HG02885 (cell line): ENCODE measurements around the gene ABL2.
"Not testable (repeated sequence)": the region's sequence is repeated elsewhere in the genome, so short reads cannot be mapped to it uniquely, and the experiment has no call there.

Experiments
- ATAC-seq: cut with Tn5 transposase; IDR thresholded peaks from one replicate; pipeline ENCODE4 v1.9.1; 2021; ENCODE audit warnings: mild to moderate bottlenecking; ENCODE audit not compliant: unreplicated experiment, poor library complexity

The ABL2 gene

DNA sequence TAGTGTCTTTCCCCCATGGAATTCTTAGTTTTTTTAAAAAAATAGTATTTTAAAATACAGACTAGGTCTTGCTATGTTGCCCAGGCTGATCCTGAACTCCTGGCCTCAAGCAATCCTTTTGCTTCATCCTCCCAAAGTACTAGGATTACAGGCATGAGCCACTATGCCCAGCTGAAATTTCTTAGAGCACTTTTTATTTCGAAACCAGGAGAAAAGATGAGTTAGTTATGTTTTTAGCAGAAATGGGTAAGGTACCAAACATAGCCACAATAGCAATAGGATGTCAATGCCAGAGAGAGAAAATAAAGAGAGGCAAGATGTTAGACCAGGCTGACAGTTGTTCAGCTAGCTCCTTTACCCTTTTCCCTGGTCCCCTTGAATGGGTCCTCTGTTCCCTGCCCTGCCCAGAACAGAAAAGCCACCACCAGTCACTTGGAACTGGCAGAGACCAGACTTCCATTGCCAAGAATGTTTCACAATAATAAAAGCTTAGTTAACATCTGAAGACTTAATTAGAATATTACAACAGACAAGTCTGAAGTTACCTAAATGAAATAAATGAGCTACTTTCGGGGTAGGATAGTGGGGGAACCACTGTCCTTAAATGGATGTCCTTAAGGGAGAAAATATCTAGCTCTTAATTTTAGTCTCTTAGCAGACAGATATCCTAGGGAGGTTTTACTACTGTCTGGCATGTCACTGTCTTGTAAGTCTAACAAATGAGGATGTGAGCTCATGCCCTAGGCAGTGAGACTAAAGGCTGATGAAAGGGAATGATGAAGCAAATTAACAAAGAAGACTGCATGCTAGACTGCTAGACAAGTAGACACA lies 54.3 kb downstream of the ABL2 start:
- no peak for ATAC-seq

GRCh38 chr1:179170468-179170770 lies 59.1 kb downstream of the ABL2 start:
- not testable (repeated sequence) for ATAC-seq

DNA sequence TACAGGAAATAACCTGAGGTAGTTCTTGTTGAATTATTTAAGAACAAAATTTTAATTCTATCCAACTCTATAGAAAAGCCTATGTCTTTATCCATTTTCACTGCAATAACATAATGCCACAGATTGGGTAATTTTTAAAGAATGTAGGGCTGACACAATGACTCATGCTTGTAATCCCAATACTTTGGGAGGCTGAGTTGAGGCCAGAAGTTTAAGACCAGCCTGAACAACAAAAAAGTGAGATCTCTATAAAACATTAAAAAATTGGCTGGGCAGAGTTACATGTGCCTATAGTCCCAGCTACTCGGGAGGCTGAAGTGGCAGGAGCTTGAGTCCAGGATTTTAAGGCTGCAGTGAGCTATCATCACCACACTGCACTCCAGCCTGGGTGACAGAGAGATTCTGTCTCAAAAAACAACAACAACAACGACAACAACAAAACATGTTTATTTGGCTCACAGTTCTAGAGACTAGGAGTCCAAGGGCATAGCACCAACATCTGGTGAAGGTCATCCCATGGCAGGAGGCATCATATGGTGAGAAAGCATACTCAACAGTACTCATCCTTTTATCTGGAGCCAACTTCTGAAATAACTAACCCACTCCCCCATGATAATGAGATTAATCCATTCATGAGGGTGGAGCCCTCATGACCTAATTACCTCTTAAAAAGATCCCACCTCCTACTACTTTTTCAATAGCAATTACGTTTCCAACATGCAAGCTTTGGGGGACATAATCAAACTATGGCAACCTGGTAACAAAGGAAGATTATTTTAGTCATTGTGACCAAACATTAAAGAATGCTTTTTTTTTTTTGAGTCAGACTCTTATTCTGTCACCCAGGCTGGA lies 59.6 kb downstream of the ABL2 start:
- no peak for ATAC-seq

DNA sequence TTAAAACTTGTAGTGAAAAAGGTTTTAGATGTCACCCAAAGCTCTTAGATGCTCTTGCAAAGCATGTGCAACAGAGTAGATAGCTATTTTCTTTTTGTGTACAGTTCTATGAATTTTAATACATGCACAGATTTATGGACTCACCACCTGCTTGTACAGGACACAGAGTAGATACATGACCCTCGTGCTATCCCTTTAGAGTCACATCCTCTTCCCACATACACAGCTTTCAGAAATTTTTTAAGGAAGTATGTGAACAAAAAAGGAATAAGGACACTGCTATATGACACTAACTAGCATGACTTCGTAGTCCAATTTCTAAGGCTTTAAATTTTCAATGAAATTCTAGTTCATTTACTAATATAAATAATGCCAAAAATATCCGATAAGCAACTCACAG lies 60.9 kb downstream of the ABL2 start:
- ATAC-seq = no peak

- ATAC-seq = no peak
Observed at GRCh38 chr1:179167955-179168354, 61.5 kb downstream of the ABL2 start.

DNA sequence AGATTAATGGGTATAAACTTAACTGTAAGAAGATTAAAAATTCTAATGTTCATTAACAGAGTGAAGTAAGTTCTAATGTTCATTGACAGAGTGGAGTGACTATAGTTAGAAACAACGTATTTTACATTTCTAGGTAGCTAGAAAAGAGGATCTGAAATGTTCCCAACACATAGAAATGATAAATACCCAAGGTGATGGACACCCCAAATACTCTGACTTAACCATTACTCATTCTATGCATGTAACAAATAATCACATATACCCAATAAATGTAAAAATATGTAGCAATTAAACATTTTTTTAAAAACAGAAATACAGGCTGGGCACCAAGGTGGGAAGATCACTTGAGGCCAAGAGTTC lies 62.1 kb downstream of the ABL2 start:
- ATAC-seq = peak; percentile 47

DNA sequence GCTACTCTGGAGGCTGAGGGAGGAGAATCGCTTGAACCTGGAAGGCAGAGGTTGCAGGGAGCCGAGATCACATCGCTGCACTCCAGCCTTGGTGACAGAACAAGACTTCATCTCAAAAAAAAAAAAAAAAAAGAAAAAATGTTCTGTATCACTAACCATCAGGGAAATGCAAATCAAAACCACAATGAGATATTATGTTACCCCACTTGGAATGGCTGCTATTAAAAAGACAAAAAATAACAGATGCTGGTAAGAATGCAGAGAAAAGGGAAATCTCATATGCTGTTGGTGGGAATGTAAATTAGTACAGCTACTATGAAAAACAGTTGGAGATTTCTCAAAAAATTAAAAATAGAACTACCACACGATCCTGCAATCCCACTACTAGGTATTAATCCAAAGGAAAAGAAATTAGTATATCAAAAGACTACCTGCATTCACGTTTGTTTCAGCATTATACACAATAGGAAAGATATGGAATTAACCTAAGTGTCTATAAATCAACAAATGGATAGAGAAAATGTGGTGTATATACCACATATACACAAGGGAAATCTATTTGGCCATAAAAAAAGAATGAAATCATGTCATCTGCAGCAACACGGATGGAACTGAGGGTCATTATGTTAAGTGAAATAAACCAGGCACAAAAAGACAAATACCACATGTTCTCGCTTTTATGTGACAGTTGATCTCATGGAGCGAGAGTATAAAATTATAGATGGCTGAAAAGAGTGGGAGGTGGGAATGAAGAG lies 62.6 kb downstream of the ABL2 start:
- no peak for ATAC-seq

- ATAC-seq = no peak
Observed at GRCh38 chr1:179164494-179164893, 65.0 kb downstream of the ABL2 start.

DNA sequence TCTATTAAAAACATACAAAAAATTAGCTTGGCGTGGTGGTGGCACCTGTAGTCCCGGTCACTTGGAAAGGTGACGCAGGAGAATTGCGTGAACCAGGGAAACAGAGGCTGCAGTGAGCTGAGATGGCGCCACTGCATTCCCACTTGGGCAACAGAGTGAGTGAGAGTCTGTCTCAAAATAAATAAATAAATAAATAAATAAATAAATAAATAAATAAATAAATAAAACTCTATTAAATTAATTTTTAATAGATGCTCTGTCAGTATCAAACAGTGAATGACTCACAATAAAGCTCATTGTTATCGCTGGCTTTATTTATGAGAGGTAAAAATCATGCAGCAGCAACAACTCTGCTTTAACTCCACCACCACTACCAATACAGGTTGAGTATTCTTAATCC lies 72.8 kb downstream of the ABL2 start:
- ATAC-seq = no peak

GRCh38 chr1:179156026-179156425 lies 73.5 kb downstream of the ABL2 start:
- ATAC-seq = no peak

DNA sequence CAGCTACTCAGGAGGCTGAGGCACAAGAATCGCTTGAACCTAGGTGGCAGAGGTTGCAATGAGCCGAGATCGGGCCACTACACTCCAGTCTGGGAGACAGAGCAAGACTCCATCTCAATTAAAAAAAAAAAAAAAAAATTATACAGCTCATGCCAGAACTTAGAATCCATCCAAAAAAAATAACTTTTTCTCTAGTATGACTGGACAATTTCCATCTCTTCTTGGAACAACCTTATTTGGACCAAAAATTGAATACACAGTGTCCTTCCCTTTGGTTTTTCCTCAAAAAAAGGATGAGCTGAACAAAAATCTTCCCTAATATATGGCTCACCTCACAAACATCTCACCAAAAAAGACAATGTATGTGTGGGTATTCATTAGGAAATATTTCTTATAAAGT lies 73.9 kb downstream of the ABL2 start:
- ATAC-seq = no peak

DNA sequence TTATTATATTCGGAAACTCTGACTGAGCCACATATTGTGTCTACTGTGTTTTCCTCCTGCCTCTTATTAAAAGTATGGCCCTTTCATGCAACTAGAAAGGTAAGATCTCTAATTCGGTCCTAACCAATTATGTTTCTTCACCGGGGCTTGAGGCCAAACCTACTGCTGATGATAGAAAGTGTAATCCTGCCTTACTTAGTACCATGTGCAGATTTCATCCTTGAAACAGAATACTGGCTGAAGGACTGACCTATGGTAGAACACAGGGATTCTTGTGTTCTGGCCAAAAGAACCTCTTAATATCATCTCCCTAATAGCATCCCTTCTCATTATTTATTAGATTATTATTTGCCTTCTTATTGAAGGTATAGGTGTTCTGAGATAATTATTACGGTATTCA lies 75.0 kb downstream of the ABL2 start:
- no peak for ATAC-seq

- no peak for ATAC-seq
Observed at GRCh38 chr1:179153217-179153616, 76.3 kb downstream of the ABL2 start.

DNA sequence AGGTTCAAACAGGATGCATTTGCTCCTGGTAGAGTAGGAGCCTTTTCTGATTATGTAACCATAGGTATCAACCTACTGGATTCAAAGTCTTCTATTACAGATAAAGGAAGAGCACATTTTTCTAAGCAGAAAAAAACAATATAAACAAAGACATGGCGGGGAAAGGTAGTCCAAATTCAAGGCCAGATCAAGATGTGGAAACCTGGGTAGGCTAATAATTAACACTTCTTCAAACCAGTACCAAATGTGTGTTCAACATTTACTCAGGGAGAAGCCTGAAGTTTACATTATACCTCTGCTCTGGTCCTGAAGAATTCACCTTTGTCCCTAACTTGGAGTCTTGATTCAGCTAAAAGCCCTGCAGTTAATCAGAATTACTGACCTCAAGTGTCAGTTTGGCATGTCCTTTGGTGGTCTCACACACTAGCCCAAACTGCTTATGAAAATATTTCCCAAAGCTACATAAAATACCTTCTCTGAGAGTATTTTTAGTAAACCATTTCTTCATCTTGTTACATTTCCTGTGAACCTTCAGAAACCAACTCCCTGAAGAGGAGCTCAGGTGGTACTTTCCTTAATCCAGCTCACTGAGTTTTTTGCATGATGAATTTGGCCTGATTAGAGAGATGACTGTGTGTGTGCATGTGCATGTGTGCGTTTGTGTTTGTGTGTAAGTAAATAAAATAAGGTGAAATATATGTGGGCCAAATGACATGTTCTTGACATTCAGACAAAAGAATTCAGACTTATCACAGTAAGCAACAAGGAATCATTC lies 77.4 kb downstream of the ABL2 start:
- no peak for ATAC-seq

GRCh38 chr1:179146911-179147310 lies 82.6 kb downstream of the ABL2 start:
- no peak for ATAC-seq

DNA sequence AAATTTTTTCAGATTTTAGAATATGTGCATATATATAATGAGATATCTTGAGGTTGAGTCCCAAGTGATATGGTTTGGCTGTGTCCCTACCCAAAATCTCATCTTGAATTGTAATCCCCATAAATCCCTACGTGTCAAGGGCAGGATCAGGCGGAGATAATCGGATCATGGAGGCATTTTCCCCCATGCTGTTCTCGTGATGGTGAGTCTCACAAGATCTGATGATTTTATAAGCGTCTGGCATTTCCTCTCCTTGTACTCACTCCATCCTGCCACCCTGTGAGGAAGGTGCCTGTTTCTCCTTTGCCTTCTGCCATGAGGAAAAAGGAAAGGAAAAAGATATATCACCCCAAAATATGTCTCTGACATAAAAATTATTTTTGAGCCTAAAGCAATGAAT lies 83.0 kb downstream of the ABL2 start:
- no peak for ATAC-seq

GRCh38 chr1:179145521-179145920 lies 84.0 kb downstream of the ABL2 start:
- ATAC-seq = no peak

GRCh38 chr1:179144626-179145025 lies 84.9 kb downstream of the ABL2 start:
- no peak for ATAC-seq

DNA sequence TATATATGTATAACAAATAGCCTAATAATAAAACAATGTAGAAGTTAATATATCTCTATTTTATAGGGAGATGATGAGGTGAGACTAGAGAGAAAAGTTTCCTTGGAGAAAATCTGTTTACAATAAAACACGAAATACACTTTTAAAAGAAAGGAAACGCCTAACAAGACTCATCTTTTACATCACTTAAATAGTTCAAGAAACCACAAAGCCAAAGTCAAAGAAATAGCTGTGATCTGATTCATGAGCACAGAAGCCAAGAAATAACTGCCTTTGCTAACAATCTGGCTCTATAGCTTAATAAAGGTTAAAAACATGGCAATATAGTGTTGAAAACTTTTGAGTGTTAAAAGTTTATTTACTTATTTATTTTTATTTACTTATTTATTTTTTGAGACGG lies 86.2 kb downstream of the ABL2 start:
- no peak for ATAC-seq

DNA sequence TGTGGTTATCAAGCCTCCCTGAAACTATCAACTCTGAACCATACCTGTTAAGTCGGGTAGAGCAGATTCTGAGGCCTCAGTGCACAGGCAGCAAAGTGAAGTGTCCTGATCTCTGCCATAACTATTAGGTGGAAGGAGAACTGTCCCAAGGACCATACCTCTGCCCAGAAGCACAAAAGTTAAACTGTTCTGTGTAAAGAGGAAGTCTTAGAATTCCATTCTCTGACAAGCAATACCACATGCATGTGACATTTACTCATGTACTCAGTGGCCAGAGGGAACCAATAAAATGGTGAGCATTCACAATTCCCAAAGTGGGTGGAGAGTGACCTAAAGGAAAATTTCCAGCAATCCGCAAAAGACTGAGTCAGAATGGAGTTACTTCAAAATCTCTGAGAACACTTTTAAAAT lies 86.6 kb downstream of the ABL2 start:
- no peak for ATAC-seq
